HEK293T (cell line): Measurements from ENCODE around the gene HHLA2.

ENCODE experiments used
- FOXA1 ChIP-seq: fragments of 450-650 bp; IDR thresholded peaks from 2 replicates; pipeline ENCODE4 v1.6.1; 2016; ENCODE audit warnings: mild to moderate bottlenecking
- FOXK2 ChIP-seq: fragments of 450-650 bp; IDR thresholded peaks from 2 replicates; pipeline ENCODE4 v1.6.1; 2016; ENCODE audit warnings: mild to moderate bottlenecking
- FOXM1 ChIP-seq: fragments of 450-650 bp; IDR thresholded peaks from 2 replicates; pipeline ENCODE4 v1.6.1; 2017; ENCODE audit warnings: mild to moderate bottlenecking, borderline replicate concordance
- HDGF ChIP-seq: fragments of 450-650 bp; IDR thresholded peaks from 2 replicates; pipeline ENCODE4 v1.6.1; 2017; ENCODE audit warnings: antibody characterized with exemption, borderline replicate concordance
- SP1 ChIP-seq: fragments of 450-650 bp; IDR thresholded peaks from 2 replicates; pipeline ENCODE4 v1.6.1; 2017
- TF ChIP-seq, protein P1 (sequence below): fragments of 450-650 bp; IDR thresholded peaks from 2 replicates; pipeline ENCODE4 v1.6.1; 2016

DNA sequence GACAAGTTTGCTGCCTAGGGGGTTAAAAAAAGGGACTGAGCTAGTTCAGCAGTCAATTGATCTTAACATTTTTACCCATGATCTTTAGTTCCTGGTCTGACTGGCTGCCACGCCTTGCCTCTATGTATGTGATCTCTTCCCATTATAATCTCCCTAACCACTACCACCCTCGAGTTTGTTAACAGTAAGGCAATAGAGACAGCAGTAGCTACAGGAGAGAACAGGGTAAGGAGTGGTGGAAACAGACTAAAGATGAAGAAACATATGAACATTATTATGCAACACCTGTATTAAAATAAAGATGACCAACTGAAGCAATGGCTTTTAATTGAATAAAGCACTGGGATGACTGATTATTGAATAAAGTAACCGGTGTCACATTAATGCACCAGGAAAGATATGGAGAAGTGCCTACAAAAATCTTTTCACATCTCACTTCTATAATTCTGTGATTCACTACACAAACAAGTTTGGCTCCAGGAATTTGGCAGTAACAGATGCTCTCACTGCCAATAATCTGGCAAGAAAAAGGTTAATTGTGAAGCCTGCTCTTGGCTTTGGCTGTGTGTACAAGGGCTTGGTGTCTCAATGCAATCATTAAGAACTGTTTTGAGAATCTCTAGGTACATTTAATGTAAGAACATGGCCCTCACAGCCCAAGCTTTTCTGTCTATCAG lies 95.7 kb downstream of the HHLA2 start:
- TF ChIP-seq FOXM1 (no peak), SP1 (no peak), FOXA1 (no peak), FOXK2 (no peak), HDGF (no peak)
- TF ChIP-seq, protein P1, sequence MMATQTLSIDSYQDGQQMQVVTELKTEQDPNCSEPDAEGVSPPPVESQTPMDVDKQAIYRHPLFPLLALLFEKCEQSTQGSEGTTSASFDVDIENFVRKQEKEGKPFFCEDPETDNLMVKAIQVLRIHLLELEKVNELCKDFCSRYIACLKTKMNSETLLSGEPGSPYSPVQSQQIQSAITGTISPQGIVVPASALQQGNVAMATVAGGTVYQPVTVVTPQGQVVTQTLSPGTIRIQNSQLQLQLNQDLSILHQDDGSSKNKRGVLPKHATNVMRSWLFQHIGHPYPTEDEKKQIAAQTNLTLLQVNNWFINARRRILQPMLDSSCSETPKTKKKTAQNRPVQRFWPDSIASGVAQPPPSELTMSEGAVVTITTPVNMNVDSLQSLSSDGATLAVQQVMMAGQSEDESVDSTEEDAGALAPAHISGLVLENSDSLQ: no peak
